ENCODE measurements around the gene TMCO5A.

DNA sequence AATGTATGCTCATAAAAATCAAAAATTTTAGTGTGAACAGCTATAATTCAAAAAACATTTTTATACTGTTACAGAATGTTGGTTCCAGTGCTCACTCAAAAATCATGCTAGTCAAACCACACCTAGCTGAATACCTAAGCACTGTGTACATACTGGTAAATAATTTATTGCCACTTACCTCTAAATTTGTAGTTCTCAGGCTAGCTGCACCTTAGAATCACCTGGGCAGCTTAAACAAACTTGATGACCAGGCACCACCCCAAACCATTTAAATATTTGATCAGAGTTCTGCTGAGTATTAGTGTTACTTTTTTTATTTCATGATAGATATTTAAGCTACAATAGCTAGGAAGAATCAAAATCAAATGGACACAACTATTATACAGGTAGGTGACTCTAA is 32.3 kb upstream of the TMCO5A start:
- no peak for TF ChIP-seq POLR2A (IDR thresholded peaks at IDR 0.05)
- TF ChIP-seq, protein P1, sequence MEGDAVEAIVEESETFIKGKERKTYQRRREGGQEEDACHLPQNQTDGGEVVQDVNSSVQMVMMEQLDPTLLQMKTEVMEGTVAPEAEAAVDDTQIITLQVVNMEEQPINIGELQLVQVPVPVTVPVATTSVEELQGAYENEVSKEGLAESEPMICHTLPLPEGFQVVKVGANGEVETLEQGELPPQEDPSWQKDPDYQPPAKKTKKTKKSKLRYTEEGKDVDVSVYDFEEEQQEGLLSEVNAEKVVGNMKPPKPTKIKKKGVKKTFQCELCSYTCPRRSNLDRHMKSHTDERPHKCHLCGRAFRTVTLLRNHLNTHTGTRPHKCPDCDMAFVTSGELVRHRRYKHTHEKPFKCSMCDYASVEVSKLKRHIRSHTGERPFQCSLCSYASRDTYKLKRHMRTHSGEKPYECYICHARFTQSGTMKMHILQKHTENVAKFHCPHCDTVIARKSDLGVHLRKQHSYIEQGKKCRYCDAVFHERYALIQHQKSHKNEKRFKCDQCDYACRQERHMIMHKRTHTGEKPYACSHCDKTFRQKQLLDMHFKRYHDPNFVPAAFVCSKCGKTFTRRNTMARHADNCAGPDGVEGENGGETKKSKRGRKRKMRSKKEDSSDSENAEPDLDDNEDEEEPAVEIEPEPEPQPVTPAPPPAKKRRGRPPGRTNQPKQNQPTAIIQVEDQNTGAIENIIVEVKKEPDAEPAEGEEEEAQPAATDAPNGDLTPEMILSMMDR (IDR thresholded peaks at IDR 0.05): no peak

Data from right lobe of liver (tissue), 4 donors.